ENCODE measurements around the gene HEBP1. TPM values are rescaled to one million over a fixed set of nuclear protein-coding genes. Genes with fewer than 3 reads are reported as not detected.

HEBP1 gene
- total RNA-seq, 1 experiment from 2014 or later, result 6.4 TPM

- in situ Hi-C loops (cut with HindIII; ENCODE audit: low pct_unique_long_range_greater_than_20kb, low sequenced_read_pairs), result no loop called here
- no peak for DNase-seq (ENCODE audit: low read depth)
Measured at GRCh38 chr12:13027508-13027907, 27.4 kb upstream of the HEBP1 start.

- in situ Hi-C loops (cut with HindIII; ENCODE audit: low pct_unique_long_range_greater_than_20kb, low sequenced_read_pairs), result no loop called here
- DNase-seq (ENCODE audit: low read depth), result no peak
Measured at GRCh38 chr12:13027032-13027431, 27.0 kb upstream of the HEBP1 start.

- no peak for DNase-seq (ENCODE audit: low read depth)
- in situ Hi-C loops (cut with HindIII; ENCODE audit: low pct_unique_long_range_greater_than_20kb, low sequenced_read_pairs), result no loop called here
Measured at GRCh38 chr12:13026286-13026685, 26.2 kb upstream of the HEBP1 start.

GRCh38 chr12:13024531-13024916, 24.5 kb upstream of the HEBP1 start:
- in situ Hi-C loops (cut with HindIII; ENCODE audit: low pct_unique_long_range_greater_than_20kb, low sequenced_read_pairs), result no loop called here
- DNase-seq (ENCODE audit: low read depth), result no peak

- in situ Hi-C loops (cut with HindIII; ENCODE audit: low pct_unique_long_range_greater_than_20kb, low sequenced_read_pairs), result no loop called here
- peak; percentile 32 for DNase-seq (ENCODE audit: low read depth)
Measured at GRCh38 chr12:13023811-13024530, 23.9 kb upstream of the HEBP1 start.

- in situ Hi-C loops (cut with HindIII; ENCODE audit: low pct_unique_long_range_greater_than_20kb, low sequenced_read_pairs), result no loop called here
- no peak for DNase-seq (ENCODE audit: low read depth)
Measured at GRCh38 chr12:13022851-13023271, 22.8 kb upstream of the HEBP1 start.

- in situ Hi-C loops (cut with HindIII; ENCODE audit: low pct_unique_long_range_greater_than_20kb, low sequenced_read_pairs), result no loop called here
- no peak for DNase-seq (ENCODE audit: low read depth)
Measured at GRCh38 chr12:13011098-13011497, 11.0 kb upstream of the HEBP1 start.

GRCh38 chr12:13008741-13009380, 8.8 kb upstream of the HEBP1 start:
- DNase-seq (ENCODE audit: low read depth), result no peak
- in situ Hi-C loops (cut with HindIII; ENCODE audit: low pct_unique_long_range_greater_than_20kb, low sequenced_read_pairs), result no loop called here

- DNase-seq (ENCODE audit: low read depth), result no peak
- in situ Hi-C loops (cut with HindIII; ENCODE audit: low pct_unique_long_range_greater_than_20kb, low sequenced_read_pairs), result no loop called here
Measured at GRCh38 chr12:13007496-13008233, 7.6 kb upstream of the HEBP1 start.

- no peak for DNase-seq (ENCODE audit: low read depth)
- in situ Hi-C loops (cut with HindIII; ENCODE audit: low pct_unique_long_range_greater_than_20kb, low sequenced_read_pairs), result no loop called here
Measured at GRCh38 chr12:13005649-13006048, 5.6 kb upstream of the HEBP1 start.

GRCh38 chr12:13004986-13005385, 4.9 kb upstream of the HEBP1 start:
- DNase-seq (ENCODE audit: low read depth), result no peak
- in situ Hi-C loops (cut with HindIII; ENCODE audit: low pct_unique_long_range_greater_than_20kb, low sequenced_read_pairs), result no loop called here

- DNase-seq (ENCODE audit: low read depth), result no peak
- in situ Hi-C loops (cut with HindIII; ENCODE audit: low pct_unique_long_range_greater_than_20kb, low sequenced_read_pairs), result no loop called here
Measured at GRCh38 chr12:13004361-13004760, 4.3 kb upstream of the HEBP1 start.

GRCh38 chr12:13002301-13003097, 2.4 kb upstream of the HEBP1 start:
- in situ Hi-C loops (cut with HindIII; ENCODE audit: low pct_unique_long_range_greater_than_20kb, low sequenced_read_pairs), result no loop called here
- no peak for DNase-seq (ENCODE audit: low read depth)

GRCh38 chr12:13001775-13002040, 1.6 kb upstream of the HEBP1 start:
- no peak for DNase-seq (ENCODE audit: low read depth)
- in situ Hi-C loops (cut with HindIII; ENCODE audit: low pct_unique_long_range_greater_than_20kb, low sequenced_read_pairs), result no loop called here

- DNase-seq (ENCODE audit: low read depth), result peak; percentile 59
- in situ Hi-C loops (cut with HindIII; ENCODE audit: low pct_unique_long_range_greater_than_20kb, low sequenced_read_pairs), result no loop called here
Measured at GRCh38 chr12:13000925-13001774, 1.1 kb upstream of the HEBP1 start.

- in situ Hi-C loops (cut with HindIII; ENCODE audit: low pct_unique_long_range_greater_than_20kb, low sequenced_read_pairs), result no loop called here
- DNase-seq (ENCODE audit: low read depth), result peak; percentile 77
Measured at GRCh38 chr12:13000616-13000924, 505 bp upstream of the HEBP1 start.

GRCh38 chr12:12999271-12999958, 650 bp downstream of the HEBP1 start:
- in situ Hi-C loops (cut with HindIII; ENCODE audit: low pct_unique_long_range_greater_than_20kb, low sequenced_read_pairs), result no loop called here
- no peak for DNase-seq (ENCODE audit: low read depth)

- DNase-seq (ENCODE audit: low read depth), result no peak
- in situ Hi-C loops (cut with HindIII; ENCODE audit: low pct_unique_long_range_greater_than_20kb, low sequenced_read_pairs), result no loop called here
Measured at GRCh38 chr12:12998248-12998647, 1.8 kb downstream of the HEBP1 start.

Measured in Caki2 (cell line).